Measurements from ENCODE around the gene MYMX. TPM values are rescaled to one million over a fixed set of nuclear protein-coding genes. Genes with fewer than 3 reads are reported as not detected.

Gene MYMX
- total RNA-seq, 1 donor from 2014 or later: not detected

GRCh38 chr6:44263354-44264100 is 46.8 kb downstream of the MYMX start:
- peak; percentile 3 for ATAC-seq (ENCODE audit: low read depth)
- intact Hi-C loops (cut with micrococcal nuclease): loop anchor here (1.0 to 10.0 kb wide), 8 partner anchors 17 to 1699 kb away; partner anchors contain the start of genes GTPBP2, LRRC73, MRPL14 and POLR1C
- peak; percentile 57 for DNase-seq
- peaks cover 78% of the 10 kb centered on the region for H3K4me1 Mint-ChIP-seq
- H3K4me3 Mint-ChIP-seq: peak overlapping the region; percentile 100
- TF ChIP-seq, protein P1, sequence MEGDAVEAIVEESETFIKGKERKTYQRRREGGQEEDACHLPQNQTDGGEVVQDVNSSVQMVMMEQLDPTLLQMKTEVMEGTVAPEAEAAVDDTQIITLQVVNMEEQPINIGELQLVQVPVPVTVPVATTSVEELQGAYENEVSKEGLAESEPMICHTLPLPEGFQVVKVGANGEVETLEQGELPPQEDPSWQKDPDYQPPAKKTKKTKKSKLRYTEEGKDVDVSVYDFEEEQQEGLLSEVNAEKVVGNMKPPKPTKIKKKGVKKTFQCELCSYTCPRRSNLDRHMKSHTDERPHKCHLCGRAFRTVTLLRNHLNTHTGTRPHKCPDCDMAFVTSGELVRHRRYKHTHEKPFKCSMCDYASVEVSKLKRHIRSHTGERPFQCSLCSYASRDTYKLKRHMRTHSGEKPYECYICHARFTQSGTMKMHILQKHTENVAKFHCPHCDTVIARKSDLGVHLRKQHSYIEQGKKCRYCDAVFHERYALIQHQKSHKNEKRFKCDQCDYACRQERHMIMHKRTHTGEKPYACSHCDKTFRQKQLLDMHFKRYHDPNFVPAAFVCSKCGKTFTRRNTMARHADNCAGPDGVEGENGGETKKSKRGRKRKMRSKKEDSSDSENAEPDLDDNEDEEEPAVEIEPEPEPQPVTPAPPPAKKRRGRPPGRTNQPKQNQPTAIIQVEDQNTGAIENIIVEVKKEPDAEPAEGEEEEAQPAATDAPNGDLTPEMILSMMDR (IDR thresholded peaks at IDR 0.05): no peak
- peak overlapping the region; percentile 99 for H3K27ac Mint-ChIP-seq
- no peaks in the 10 kb centered on the region for H3K27me3 Mint-ChIP-seq
- H3K36me3 Mint-ChIP-seq (ENCODE audit: low read depth): peaks cover 63% of the 10 kb centered on the region
- ChIA-PET POLR2A (interaction anchor here (0.6 to 13.7 kb wide), 18 partner anchors 8 to 1518 kb away, joined by 3 to 549 read pairs (median 4); partner anchors contain the start of genes CDC5L, GTPBP2, HSP90AB1 and SLC29A1), CTCF (interaction anchor here (0.9 to 3.2 kb wide), 7 partner anchors 9 to 91 kb away, joined by 3 to 12 read pairs (median 5); partner anchors contain the start of gene HSP90AB1)
- H3K9me3 Mint-ChIP-seq: no peaks in the 10 kb centered on the region

GRCh38 chr6:44264154-44265006 is 47.7 kb downstream of the MYMX start:
- TF ChIP-seq, protein P1 (IDR thresholded peaks at IDR 0.05): no peak
- Mint-ChIP-seq H3K9me3 (no peaks in the 10 kb centered on the region), H3K27me3 (no peaks in the 10 kb centered on the region), H3K36me3 (ENCODE audit: low read depth) (peaks cover 54% of the 10 kb centered on the region), H3K4me3 (peak overlapping the region; percentile 100), H3K27ac (peak overlapping the region; percentile 99), H3K4me1 (peaks cover 77% of the 10 kb centered on the region)
- CTCF ChIA-PET: interaction anchor here (0.9 to 3.2 kb wide), 8 partner anchors 10 to 95 kb away, joined by 3 to 12 read pairs (median 4); partner anchors contain the start of genes AARS2 and HSP90AB1
- DNase-seq (peak; percentile 66), ATAC-seq (ENCODE audit: low read depth) (peak; percentile 55)
- POLR2A ChIA-PET: interaction anchor here (0.6 to 13.7 kb wide), 19 partner anchors 9 to 1519 kb away, joined by 3 to 549 read pairs (median 4); partner anchors contain the start of genes CDC5L, GTPBP2, HSP90AB1 and RPL7L1
- intact Hi-C loops (cut with micrococcal nuclease): loop anchor here (1.0 to 10.0 kb wide), 12 partner anchors 7 to 1700 kb away; partner anchors contain the start of genes CDC5L, GTPBP2, LRRC73 and MRPL14

- H3K4me1 Mint-ChIP-seq: peaks cover 77% of the 10 kb centered on the region
Measured at GRCh38 chr6:44265007-44265721, 48.4 kb downstream of the MYMX start, which contains the start of gene NFKBIE. Gene NFKBIE (minus strand): TSS chr6:44265551. CDS start chr6:44265346, 205 bp downstream.

DNA sequence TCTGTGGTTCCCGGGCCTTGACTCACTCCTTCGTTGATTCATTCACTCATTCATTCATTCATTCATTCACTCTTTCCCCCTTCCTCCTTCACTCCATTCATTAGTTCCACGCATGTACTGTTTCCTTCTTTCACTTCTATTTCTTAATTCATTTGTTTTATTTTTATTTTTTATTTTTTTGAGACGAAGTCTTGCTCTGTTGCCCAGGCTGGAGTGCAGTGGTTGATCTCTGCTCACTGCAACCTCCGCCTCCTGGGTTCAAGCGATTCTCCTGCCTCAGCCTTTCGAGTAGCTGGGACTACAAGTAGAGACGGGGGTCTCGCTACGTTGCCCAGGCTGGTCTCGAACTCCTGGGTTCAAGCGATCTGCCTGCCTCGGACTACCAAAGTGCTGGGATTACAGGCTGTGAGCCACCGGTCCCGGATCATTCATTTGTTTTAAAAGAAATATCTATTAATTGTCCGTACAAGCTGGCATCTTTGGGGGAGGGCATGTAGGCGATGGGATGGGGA is 49.1 kb downstream of the MYMX start:
- no peak for DNase-seq
- ChIA-PET CTCF (interaction anchor here (1.2 kb wide), 1 partner anchor 93 kb away, joined by 4 read pairs; no protein-coding TSS in a partner anchor), POLR2A (interaction anchor here (0.6 to 13.7 kb wide), 3 partner anchors 10 to 65 kb away, joined by 3 to 549 read pairs (median 72); partner anchors contain the start of genes HSP90AB1 and SLC35B2)
- Mint-ChIP-seq H3K27ac (peak overlapping the region; percentile 88), H3K4me3 (peak overlapping the region; percentile 100), H3K9me3 (no peaks in the 10 kb centered on the region), H3K36me3 (ENCODE audit: low read depth) (peaks cover 40% of the 10 kb centered on the region), H3K27me3 (peaks cover 4% of the 10 kb centered on the region), H3K4me1 (peaks cover 71% of the 10 kb centered on the region)
- TF ChIP-seq, protein P1 (IDR thresholded peaks at IDR 0.05): no peak
- no peak for ATAC-seq (ENCODE audit: low read depth)
- intact Hi-C loops (cut with micrococcal nuclease): loop anchor here (1.0 to 10.0 kb wide), 9 partner anchors 8 to 1701 kb away; partner anchors contain the start of genes CDC5L, LRRC73, MRPL14 and POLR1C

More at GRCh38 chr6:44265007-44265721, 48.4 kb downstream of the MYMX start, which contains the start of gene NFKBIE:
- TF ChIP-seq, protein P1 (IDR thresholded peaks at IDR 0.05): no peak
- peaks cover 47% of the 10 kb centered on the region for H3K36me3 Mint-ChIP-seq (ENCODE audit: low read depth)
- H3K4me3 Mint-ChIP-seq: peak within 1 kb of the TSS; percentile 100
- ChIA-PET POLR2A (interaction anchor here (0.6 to 13.7 kb wide), 10 partner anchors 10 to 1385 kb away, joined by 3 to 549 read pairs (median 5); partner anchors contain the start of genes HSP90AB1, RPL7L1, SLC29A1 and SLC35B2), CTCF (interaction anchor here (1.1 to 3.2 kb wide), 7 partner anchors 11 to 92 kb away, joined by 3 to 12 read pairs (median 5); partner anchors contain the start of genes AARS2 and HSP90AB1)
- ATAC-seq (ENCODE audit: low read depth): peak; percentile 50
- intact Hi-C loops (cut with micrococcal nuclease): loop anchor here (1.0 to 10.0 kb wide), 9 partner anchors 8 to 1700 kb away; partner anchors contain the start of genes CDC5L, LRRC73, MRPL14 and POLR1C
- peaks cover 4% of the 10 kb centered on the region for H3K27me3 Mint-ChIP-seq
- DNase-seq: peak; percentile 99
- no peaks in the 10 kb centered on the region for H3K9me3 Mint-ChIP-seq
- peak within 1 kb of the TSS; percentile 99 for H3K27ac Mint-ChIP-seq

Measured in activated B cell treated with CpG ODN at 0.5 μM for 24 hours (primary cell).